HG03575 (cell line): ENCODE results near the gene ATP10D.

ENCODE experiments used
- ATAC-seq: cut with Tn5 transposase; IDR thresholded peaks from one replicate; pipeline ENCODE4 v1.9.1; 2021; ENCODE audit not compliant: unreplicated experiment, insufficient number of reproducible peaks, low FRiP score; ENCODE audit errors: extremely low read depth

The ATP10D gene

GRCh38 chr4:47639531-47639930 is 154.5 kb downstream of the ATP10D start:
- ATAC-seq: no peak

DNA sequence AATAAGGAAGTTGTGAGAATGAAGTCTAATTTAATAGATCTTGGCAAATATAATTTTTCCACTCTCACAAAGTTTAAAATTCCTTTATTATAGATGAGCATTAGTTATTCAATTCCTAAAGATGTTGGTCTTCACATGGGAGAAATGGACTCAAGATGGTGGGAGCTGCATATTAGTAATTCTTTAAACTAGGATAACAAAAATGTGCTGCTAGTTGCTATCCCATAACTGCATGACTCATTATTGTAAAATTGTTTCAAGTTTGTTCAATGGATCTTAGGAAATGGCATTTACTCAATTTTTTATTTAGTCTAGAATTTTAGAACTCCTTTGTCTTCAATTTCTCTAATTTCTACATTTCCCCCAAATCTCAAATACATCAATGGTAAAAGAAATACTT is 155.8 kb downstream of the ATP10D start:
- ATAC-seq: no peak

GRCh38 chr4:47641755-47642154 is 156.7 kb downstream of the ATP10D start:
- no peak for ATAC-seq

- no peak for ATAC-seq
Observed at GRCh38 chr4:47642191-47642830, 157.2 kb downstream of the ATP10D start.
